ENCODE measurements around the gene OVOL1.

OVOL1 gene

GRCh38 chr11:65792456-65792855 is 5.6 kb downstream of the OVOL1 start:
- no peak for DNase-seq

GRCh38 chr11:65793144-65793581 is 6.3 kb downstream of the OVOL1 start:
- no peak for DNase-seq

DNA sequence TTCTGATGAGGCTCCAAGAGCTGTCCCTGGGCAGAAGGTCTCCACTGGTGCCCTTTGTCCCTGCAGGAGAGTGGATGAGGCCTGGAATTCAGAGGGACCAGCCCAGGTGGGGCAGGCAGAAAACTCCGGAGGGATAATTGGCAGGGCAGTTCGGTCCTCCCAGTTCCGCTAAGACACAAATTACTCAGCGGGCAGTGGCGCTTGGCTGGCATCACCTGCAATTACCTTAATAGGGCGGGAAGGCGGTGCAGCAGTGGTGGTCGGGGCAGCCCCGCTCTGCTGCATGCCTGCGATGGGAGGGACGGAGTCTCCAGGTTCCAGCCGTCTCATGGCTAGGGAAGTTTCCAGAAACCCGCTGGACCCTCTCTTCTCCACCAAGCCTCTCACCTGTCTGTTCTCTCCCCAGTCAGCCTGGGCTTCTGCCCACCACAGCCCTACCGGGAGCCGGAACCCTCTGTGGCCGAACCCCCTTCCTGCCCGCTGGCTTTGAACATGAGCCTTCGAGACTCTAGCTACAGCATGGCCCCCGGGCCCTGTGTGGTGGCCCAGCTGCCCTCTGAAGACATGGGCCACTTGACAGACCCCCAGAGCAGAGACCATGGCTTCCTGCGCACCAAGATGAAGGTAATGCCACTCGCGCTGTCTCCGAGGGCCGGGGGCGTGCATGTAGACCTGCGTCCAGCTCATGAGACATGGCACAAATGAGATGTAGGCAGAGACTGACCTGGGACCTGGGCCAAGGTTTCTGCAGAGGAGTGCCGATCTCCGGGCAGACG is 7.0 kb downstream of the OVOL1 start:
- DNase-seq = no peak

DNA sequence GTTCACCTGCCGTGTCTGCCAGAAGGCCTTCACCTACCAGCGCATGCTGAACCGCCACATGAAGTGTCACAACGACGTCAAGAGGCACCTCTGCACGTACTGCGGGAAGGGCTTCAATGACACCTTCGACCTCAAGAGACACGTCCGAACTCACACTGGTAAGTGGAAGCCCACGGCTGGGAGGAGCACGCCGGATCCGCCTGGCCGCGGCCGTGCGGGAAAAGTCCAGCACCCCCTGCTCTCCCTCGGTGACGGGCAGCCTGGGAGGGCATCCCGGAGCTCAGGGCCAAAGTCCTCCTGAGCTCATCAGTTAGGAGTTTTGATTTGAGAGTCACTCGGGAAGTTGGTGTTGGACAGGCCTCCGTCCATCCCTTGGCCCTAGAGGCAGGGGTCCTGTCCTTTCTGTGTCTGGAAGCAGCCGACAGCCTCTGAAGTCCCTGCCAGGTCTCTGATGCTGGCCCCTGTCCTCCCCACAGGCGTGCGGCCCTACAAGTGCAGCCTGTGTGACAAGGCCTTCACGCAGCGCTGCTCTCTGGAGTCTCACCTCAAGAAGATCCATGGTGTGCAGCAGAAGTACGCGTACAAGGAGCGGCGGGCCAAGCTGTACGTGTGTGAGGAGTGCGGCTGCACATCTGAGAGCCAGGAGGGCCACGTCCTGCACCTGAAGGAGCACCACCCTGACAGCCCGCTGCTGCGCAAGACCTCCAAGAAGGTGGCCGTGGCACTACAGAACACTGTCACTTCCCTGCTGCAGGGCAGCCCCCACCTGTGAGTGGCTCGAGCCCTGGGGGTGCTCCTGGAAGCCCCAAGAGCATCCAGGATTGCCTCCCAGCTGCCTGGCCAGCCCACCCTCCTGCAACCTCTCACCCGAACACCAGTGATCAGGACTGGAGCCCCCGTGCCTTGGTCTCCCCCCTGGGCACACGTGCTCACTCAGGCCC is 8.0 kb downstream of the OVOL1 start:
- no peak for DNase-seq

GRCh38 chr11:65796726-65797601 is 10.1 kb downstream of the OVOL1 start:
- DNase-seq = no peak

- no peak for DNase-seq
Observed at GRCh38 chr11:65797711-65798110, 10.8 kb downstream of the OVOL1 start.

- no peak for DNase-seq
Observed at GRCh38 chr11:65798882-65799281, 12.0 kb downstream of the OVOL1 start.

GRCh38 chr11:65801153-65801987 is 14.5 kb downstream of the OVOL1 start:
- DNase-seq = no peak

GRCh38 chr11:65802841-65803240 is 16.0 kb downstream of the OVOL1 start:
- DNase-seq = no peak

- DNase-seq = no peak
Observed at GRCh38 chr11:65803797-65804492, 17.1 kb downstream of the OVOL1 start.

DNA sequence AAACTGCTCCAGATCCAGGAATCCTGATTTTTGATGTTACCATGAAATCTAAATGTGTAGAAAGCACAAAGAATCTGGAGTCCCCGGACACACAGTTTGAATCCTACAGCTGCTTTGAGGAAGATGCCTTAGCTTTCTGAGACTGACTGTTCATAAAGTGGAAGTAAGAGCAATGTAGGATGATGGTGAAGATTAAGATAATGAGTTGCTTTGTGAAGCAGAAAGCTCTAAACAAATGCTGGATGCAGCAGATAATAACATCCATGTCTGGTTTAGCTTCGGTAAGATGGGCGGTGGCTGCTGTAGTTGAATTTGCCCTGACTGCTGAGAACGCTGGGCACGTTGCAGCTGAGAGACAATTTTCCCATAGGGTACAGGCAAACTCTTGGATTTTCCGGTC is 20.1 kb downstream of the OVOL1 start:
- no peak for DNase-seq

DNA sequence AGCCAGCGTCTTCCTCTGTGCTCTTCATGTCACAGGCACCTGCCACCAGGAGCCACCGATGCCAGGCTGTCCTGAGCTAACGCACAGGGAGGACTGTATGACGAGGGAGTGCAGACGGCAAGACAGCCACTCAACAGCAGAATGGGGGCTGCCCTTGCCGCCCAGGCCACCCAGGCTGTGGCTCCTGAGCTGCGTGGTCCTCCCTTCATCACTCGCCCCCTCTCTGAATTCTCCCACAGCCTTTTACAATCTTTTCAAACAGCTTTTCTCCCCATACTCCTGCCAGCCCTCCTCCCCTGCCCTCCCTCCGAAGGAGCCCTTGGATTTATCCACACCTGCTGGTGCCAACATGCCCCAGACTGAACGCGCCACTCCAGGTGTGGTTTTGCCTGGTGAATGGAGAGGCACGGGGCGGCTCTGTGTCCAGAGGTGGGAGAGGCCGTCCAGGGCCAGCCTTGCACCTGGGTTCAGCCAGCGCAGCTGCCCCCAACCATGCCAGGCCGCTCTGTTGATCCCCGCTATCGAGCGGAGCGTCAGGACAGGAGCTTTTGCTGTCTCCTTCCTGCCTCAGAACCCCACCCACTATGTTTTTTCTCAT is 22.0 kb downstream of the OVOL1 start:
- no peak for DNase-seq

DNA sequence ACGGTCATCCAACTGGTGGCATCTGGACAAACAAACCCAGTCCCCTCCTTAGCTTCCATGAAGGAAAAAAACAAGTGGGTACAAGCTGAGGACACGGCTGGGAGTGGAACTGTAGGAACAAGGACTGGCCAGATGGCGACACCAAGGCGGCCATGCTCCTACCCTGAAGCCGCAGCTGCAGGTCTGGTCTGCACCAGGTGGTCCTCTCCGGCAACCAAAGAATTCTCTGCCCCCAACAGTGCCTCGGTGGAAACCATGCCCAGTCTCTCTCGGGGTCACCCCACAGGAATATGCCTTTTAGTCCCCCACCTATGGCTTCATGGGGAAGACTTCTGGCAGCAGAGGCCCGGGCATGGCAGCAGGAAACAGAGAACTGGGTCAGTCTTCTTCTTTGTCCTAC is 22.6 kb downstream of the OVOL1 start:
- no peak for DNase-seq

DNA sequence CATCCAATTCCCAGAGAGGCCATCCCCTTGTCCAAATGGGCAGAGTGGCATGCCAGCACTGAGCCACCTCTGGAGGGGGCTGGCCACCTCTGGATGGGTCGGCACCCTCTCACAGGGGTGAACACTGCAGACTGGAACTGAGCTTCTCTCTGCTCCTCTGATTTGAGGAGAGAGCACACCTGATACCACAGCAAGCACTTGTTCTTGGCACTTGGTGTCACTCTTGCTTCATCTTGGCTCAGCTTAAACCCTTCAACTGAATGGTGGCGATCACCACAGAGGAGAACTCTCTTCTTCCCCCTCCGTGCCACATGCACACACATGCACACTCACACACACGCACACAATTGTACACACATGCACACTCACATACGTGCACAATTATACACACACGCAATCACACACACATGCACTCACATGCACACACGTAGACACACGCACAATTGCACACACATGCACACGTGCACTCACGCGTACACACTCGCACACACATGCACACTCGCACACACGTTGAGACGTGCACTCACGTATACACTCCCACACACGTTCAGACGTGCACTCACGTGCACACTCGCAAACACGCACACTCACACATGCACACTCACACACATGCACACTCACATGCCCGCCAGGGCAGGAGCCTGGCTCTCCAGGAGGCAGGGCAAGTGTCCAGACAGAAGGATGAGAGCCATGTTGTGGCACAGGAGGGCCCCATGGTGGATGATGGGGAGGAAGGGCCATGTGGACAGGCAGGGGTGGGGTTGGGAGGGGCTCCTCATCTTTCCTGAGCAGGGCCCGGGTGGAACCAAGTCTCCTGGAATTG is 23.4 kb downstream of the OVOL1 start:
- DNase-seq = no peak

DNA sequence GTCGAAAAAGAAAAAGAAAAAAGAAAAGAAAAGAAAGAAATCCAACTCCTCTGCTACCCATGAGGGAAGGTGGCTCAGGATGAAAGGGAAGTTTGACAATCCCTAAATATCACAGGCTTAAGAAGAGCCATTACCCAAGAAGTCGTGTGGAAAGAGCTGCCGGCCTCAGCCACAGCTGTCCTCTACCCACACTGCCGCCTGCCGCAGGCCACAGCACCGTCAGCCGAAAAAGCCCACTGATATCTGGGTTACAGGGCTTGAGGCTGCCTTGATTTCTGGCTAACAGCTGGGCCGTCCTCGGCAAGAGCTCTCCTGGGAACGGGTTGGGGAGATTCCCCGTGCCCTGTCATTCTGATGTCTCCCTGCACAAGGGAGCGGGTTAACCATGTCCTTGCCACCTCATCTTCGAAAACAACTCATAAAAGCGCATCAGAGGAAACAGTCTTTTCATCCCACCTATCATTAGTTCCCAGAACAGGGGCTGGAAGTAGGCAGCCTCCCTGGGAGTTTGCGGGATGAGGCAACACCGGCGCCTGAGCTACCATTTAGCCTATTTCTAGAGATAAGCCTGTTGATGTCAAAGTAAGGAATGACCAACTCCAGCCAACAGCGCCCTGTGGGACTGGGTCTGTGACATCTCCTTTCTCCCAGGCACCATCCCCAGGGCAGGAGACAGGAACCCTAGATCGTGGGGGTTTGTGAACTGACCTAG is 25.1 kb downstream of the OVOL1 start:
- DNase-seq = no peak

DNA sequence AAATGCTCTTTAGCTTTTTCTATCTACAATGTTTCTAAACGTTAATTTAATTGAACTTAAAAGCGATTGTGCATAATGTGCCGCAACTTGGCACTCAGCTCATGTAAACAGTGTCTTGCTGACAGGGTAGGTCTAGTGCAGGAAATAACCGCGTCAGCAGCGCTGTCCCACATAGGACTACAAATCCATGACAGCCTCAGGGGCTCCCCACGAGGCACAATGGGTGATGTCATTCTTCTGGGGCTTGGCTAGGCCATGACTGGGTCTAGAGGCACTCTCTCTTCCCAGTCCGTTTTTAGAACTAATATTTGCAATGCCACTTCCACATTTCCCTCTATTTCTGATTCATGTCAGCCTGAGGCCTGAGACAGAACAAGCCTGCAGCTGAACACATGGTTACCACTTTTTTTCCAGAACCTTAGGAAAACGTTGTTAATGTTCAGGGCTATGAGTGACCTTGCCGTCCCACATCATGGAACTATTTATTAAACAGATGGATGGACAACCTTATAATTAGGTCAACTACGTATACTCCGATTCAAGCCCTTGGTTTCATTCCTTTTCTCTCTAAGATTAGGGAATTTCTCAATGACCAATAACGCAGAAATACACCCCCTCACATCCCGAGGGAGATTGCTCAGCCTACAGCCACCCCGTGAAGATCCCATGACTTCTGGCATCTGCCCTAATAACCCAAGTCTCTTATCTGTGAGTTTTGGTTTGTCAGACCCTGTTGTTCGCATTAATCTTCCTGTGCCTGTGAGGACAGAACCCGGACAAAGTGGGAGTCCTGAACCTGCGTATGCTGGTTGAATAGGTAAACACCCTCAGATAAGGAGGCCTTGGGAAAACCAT is 27.5 kb downstream of the OVOL1 start:
- peak in 3 of 14 donors; percentile 1 to 36 (median 7) for DNase-seq

- DNase-seq = no peak
Observed at GRCh38 chr11:65814986-65815565, 28.2 kb downstream of the OVOL1 start.

DNA sequence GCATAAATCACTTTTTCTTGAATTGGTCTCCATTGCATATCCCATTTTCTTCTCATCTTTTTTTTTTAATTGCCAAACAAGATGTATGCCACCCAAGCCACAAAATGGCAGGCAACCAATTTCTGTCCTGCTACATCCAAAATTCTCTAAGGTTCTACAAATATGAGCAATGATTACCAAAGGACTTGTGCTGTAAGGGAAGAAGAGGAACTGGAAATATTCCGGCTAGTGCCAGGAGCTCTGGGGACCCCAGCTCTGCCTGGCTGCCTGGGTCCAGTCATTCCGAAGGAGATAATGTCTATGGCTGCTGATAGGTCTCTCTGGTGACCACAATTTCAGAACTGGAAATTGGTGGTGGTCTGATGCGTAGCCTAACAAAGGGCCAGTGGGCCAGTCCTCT is 29.8 kb downstream of the OVOL1 start:
- no peak for DNase-seq
